Gastroesophageal sphincter (tissue), 4 donors: ENCODE data around the gene BANP. TPM values are rescaled to one million over a fixed set of nuclear protein-coding genes. Genes with fewer than 3 reads are reported as not detected.
"Not testable (repeated sequence)": the region's sequence is repeated elsewhere in the genome, so short reads cannot be mapped to it uniquely, and the experiment has no call there.

Source experiments
- ATAC-seq: fragments of 150-250 bp; one replicate; pipeline ENCODE4 v1.9.1; 2016; ENCODE audit warnings: mild to moderate bottlenecking, moderate library complexity
- H3K27ac ChIP-seq, 4 donors: fragments of 200-600 bp; sonication (generic) in 3 of 4; 1 replicate in 3 of 4; 2 replicates in 1 of 4; pipeline ENCODE4 v1.5.1; 2016 to 2019
- H3K27me3 ChIP-seq: fragments of 200-600 bp; sonication (generic); one replicate; pipeline ENCODE4 v1.5.1; 2019
- H3K36me3 ChIP-seq, 2 donors: fragments of 200-600 bp; sonication (generic); one replicate each; pipeline ENCODE4 v1.5.1; 2019; ENCODE audit warnings: control low read depth in 1 of 2
- H3K4me1 ChIP-seq, 3 donors: fragments of 200-600 bp; sonication (generic); 1 replicate in 2 of 3; 2 replicates in 1 of 3; pipeline ENCODE4 v1.5.1; 2016 to 2019; ENCODE audit warnings: control low read depth in 2 of 3
- H3K4me3 ChIP-seq, 2 donors: fragments of 200-600 bp; sonication (generic); one replicate each; pipeline ENCODE4 v1.5.1; 2019; ENCODE audit warnings: mild to moderate bottlenecking in 1 of 2, moderate library complexity in 1 of 2
- H3K9me3 ChIP-seq, 3 donors: fragments of 200-600 bp; sonication (generic); one replicate each; pipeline ENCODE4 v1.5.1; 2017 to 2019; ENCODE audit warnings: control low read depth in 2 of 3
- EP300 ChIP-seq: sonication (generic); formaldehyde crosslinking; IDR thresholded peaks from one replicate; pipeline ENCODE4 v1.6.1; 2017; ENCODE audit warnings: antibody characterized with exemption, mild to moderate bottlenecking
- POLR2A ChIP-seq, 2 donors: fragments of 450-650 bp; IDR thresholded peaks; one replicate each; pipeline ENCODE4 v1.6.1; 2017; ENCODE audit warnings: antibody characterized with exemption in 2 of 2, mild to moderate bottlenecking in 2 of 2, moderate library complexity in 1 of 2
- POLR2AphosphoS5 ChIP-seq: sonication (generic); formaldehyde crosslinking; IDR thresholded peaks from one replicate; pipeline ENCODE4 v1.6.1; 2017; ENCODE audit warnings: antibody characterized with exemption
- WGBS, 2 donors: methylation state at CpG; one replicate each; pipeline ENCODE4 v1.1.5; 2018; ENCODE audit warnings: low coverage in 1 of 2; 5-methylcytosine and 5-hydroxymethylcytosine counted together
- total RNA-seq, 4 donors: library from RNA; depleted of rRNA; stranded (reverse); fragments of >200 nt; gene quantifications; one replicate each; pipeline ENCODE4 v1.1.0, GENCODE V29; 2016
- TF ChIP-seq, protein P1 (sequence below), 4 experiments: fragments of 200-600 bp in 2 of 4; fragments of 450-650 bp in 2 of 4; sonication (generic) in 1 of 4; IDR thresholded peaks; one replicate each; pipeline ENCODE4 v1.5.1; 2017 to 2019; ENCODE audit warnings: antibody characterized with exemption in 4 of 4, mild to moderate bottlenecking in 2 of 4, moderate library complexity in 2 of 4

Gene BANP
- total RNA-seq, 4 donors from 2014 or later: 17.1 to 33.1 (median 24.2) TPM

DNA sequence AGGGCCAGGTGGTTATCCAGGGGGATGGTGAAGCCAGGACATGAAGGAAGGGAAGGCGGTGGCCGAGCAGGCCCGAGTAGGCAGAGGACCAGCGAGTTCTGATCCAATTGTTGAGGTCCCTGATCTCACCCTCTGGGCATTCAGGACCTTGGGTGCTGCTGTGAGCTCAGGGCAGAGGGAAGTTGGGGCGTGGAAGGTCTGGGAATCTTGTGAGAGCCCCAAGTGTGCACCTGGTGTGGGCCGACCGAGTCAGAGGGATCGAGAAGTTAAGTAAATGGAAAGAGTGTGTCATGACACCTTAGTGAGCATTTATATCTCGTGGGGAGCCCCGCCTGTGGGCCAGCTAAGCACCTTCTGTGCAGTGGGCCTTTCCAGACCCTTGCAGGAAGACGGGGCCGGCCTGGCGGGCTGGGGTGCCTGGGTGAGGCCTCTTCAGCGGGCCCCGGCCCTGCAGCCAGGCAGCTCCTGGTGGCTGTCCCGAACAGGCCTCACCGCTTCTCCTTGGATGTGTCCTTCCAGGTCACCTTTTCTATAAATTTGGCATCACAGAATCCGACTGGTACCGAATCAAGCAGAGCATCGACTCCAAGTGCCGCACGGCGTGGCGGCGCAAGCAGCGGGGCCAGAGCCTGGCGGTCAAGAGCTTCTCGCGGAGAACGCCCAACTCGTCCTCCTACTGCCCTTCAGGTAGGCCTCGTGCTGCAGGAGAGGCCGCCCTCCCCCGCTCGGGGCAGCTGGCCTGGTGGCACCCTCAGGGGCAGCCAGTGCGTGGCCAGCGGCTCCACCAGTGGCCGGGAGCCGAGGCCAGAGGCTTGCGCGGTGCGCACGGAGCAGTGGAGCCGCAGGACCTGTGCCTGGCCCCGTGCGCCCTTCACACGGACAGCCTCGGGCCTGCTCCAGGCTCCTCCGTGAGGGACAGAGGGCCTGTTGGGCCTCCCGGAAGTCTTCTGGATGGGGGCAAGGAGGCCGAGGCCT lies 76.0 kb downstream of the BANP start:
- no peaks in the 10 kb centered on the region for H3K27me3 ChIP-seq
- H3K36me3 ChIP-seq: peaks cover 0 to 37% of the 10 kb centered on the region in 2 donors
- H3K9me3 ChIP-seq: no peaks in the 10 kb centered on the region
- H3K4me3 ChIP-seq: no peak overlapping the region
- no peak overlapping the region for H3K27ac ChIP-seq
- ATAC-seq: no peak
- TF ChIP-seq EP300 (no peak), POLR2A (IDR thresholded peaks at IDR 0.05) (no peak), POLR2AphosphoS5 (no peak)
- TF ChIP-seq, protein P1, sequence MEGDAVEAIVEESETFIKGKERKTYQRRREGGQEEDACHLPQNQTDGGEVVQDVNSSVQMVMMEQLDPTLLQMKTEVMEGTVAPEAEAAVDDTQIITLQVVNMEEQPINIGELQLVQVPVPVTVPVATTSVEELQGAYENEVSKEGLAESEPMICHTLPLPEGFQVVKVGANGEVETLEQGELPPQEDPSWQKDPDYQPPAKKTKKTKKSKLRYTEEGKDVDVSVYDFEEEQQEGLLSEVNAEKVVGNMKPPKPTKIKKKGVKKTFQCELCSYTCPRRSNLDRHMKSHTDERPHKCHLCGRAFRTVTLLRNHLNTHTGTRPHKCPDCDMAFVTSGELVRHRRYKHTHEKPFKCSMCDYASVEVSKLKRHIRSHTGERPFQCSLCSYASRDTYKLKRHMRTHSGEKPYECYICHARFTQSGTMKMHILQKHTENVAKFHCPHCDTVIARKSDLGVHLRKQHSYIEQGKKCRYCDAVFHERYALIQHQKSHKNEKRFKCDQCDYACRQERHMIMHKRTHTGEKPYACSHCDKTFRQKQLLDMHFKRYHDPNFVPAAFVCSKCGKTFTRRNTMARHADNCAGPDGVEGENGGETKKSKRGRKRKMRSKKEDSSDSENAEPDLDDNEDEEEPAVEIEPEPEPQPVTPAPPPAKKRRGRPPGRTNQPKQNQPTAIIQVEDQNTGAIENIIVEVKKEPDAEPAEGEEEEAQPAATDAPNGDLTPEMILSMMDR (IDR thresholded peaks at IDR 0.05): no peak
- H3K4me1 ChIP-seq: peaks cover 0 to 8% (median 0%) of the 10 kb centered on the region in 3 donors
- WGBS, 2 donors: 98% methylated on average over 10 to 17 of the region's 51 CpGs

DNA sequence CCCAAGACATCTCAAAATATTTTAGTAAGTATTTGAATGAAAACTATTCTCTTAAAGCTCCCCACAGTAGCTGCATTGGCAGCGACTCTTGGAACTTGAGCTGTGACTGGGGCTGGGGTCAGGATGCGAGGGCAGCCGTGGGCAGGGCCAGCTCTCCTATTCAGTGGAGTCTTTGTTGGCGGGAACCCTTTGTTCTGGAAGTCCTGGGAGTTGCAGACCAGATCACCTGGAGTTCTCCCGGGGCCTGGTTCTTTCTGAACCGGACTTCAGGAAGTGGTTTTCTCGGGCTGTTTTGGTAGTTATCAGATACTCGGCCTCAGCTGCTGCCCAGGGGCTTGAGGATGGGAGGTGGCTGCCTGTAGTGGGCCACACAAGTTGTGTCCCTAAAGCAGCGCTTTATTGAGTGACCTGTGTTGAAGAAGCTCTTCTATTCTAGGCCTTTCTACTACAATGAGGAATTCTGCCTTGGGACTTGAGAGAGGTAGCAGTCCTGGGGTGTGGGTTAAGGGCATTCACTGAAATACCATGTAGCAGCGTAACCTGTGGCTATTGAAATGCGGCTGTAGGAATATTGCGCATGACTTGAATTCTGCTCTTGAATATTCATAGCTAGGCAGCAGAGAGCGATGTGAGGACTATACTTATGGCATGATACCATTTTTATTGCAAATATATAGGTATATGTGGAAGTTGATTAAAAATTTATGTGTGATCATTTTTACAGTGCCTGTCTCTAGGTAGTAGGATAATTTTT lies 77.1 kb downstream of the BANP start:
- not testable (repeated sequence) for H3K27me3 ChIP-seq, H3K4me3 ChIP-seq, ATAC-seq, H3K9me3 ChIP-seq, H3K27ac ChIP-seq, H3K4me1 ChIP-seq
- peaks cover 0 to 38% of the 10 kb centered on the region in 2 donors for H3K36me3 ChIP-seq
- 84 to 96% methylated on average over 3 to 6 of the region's 13 CpGs for WGBS, 2 donors

DNA sequence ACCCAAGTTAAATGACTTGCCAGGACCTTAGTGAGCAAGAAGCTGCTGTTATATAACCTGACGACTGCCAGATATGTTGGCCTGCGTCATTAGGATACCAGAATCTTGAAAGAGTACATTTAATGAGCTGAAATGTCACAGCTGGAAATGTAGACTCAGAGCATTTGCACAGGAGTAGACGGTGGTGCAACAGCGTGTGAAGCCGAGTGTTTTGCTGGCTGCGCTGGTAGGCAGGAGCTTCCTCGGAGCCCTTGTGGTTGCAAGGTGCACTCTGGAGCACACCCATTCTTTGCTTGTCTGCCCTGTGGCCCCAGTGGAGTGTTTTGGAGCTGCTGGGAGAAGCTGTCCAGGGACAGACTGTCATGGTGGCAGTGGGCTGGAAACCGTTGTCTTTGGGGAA lies 79.3 kb downstream of the BANP start:
- Histone ChIP-seq H3K36me3 (peaks cover 0 to 50% of the 10 kb centered on the region in 2 donors), H3K27ac (no peak overlapping the region), H3K27me3 (no peaks in the 10 kb centered on the region), H3K9me3 (no peaks in the 10 kb centered on the region), H3K4me1 (no peaks in the 10 kb centered on the region), H3K4me3 (no peak overlapping the region)
- ATAC-seq: peak; percentile 34
- TF ChIP-seq EP300 (no peak), POLR2A (IDR thresholded peaks at IDR 0.05) (no peak), POLR2AphosphoS5 (no peak)
- TF ChIP-seq, protein P1 (IDR thresholded peaks at IDR 0.05): no peak
- 69% methylated on average over 5 of the region's 8 CpGs; no CpG with 5 or more reads in 1 of the 2 donors for WGBS, 2 donors

DNA sequence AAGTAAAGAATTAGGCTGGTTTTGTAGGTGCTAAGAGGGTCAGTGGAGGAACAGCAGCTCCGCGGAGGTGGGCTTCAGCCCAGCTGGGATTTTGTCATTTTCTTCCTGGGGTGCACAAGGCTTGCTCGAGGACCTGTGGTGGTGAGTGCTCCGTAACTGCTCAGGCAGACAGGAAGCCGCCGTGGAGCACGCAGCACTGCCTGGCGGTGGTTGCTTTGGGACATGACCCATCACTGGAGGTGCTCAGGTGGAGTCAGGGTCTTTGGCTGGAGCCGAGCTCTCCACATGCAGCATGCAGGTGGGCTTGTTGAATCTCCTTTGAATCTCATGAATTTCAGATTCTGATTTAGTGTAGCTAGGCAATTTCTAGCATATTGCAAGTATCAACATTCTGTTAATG lies 79.7 kb downstream of the BANP start:
- 95 to 96% methylated on average over 4 to 7 of the region's 9 CpGs for WGBS, 2 donors
- H3K27ac ChIP-seq, H3K4me1 ChIP-seq, H3K4me3 ChIP-seq, H3K27me3 ChIP-seq, H3K9me3 ChIP-seq, ATAC-seq: not testable (repeated sequence)
- peaks cover 0 to 55% of the 10 kb centered on the region in 2 donors for H3K36me3 ChIP-seq

DNA sequence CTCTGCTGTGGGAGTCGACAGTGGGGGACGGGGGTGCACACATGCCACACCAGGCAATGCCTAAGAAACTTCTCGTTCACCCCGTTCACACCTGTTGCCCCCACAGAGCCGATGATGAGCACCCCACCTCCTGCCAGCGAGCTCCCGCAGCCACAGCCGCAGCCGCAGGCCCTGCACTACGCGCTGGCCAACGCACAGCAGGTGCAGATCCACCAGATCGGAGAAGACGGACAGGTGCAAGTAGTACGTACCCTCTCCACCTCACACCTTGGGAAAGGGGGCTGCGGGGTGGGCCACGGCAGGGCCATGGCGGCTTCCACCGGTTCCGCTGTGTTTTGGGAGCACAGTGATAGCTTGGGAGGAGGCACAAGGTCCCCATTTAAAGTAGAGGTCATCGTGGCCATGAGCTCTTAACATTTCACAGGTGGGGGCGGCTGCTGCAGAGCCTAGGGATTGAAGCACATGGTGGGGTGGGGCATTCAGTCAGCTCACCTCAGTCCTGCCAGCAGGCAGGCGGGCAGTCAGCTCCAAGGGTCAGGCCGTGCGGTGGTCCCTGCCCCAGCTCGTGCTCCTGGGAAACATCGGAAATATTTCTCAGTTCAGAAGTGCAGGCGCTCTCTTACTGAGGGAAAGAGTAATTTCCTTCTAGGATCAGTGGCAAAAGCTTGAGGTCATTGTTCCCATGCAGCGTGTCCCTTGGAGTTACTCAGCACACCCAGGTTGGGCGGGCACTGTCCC lies 81.9 kb downstream of the BANP start:
- no CpG with 5 or more reads among the region's 30 CpGs for WGBS, 2 donors
- ATAC-seq, H3K27me3 ChIP-seq, H3K4me3 ChIP-seq, H3K4me1 ChIP-seq, H3K9me3 ChIP-seq, H3K27ac ChIP-seq: not testable (repeated sequence)
- peaks cover 0 to 55% of the 10 kb centered on the region in 2 donors for H3K36me3 ChIP-seq

DNA sequence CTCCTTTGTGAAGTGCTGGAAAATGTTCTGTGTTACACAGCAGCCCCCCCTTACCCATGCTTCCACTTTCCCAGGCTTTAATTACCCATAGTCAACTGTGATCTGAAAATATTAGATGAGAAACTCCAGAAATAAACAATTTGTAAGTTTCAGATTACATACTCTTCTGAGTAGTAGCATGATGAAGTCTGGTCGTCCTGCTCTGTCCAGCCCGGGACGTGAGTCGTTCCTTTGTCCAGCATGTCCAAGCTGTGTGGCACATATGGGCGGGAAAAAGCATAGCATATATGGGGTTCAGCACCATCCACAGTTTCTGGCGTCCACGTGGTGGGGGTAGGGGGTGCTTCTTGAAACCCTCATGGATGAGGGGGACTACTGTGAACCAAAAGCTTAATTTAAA lies 83.5 kb downstream of the BANP start:
- Histone ChIP-seq H3K4me1 (no peaks in the 10 kb centered on the region), H3K4me3 (no peak overlapping the region), H3K27me3 (no peaks in the 10 kb centered on the region), H3K9me3 (no peaks in the 10 kb centered on the region), H3K27ac (no peak overlapping the region), H3K36me3 (peaks cover 0 to 67% of the 10 kb centered on the region in 2 donors)
- 80 to 93% methylated on average over 4 to 7 of the region's 7 CpGs for WGBS, 2 donors
- TF ChIP-seq, protein P1 (IDR thresholded peaks at IDR 0.05): no peak
- TF ChIP-seq POLR2A (IDR thresholded peaks at IDR 0.05) (no peak), EP300 (no peak), POLR2AphosphoS5 (no peak)
- ATAC-seq: no peak
